OCI-LY7 (cell line): ENCODE measurements around the gene GSX2. TPM values are rescaled to one million over a fixed set of nuclear protein-coding genes. Genes with fewer than 3 reads are reported as not detected.
A peak's percentile ranks its signal among the peaks of the same experiment; 100 is the strongest.

ENCODE experiments used
- BruUV-seq: library from RNA; stranded (reverse); fragments of 400-500 nt; replicated peaks from 2 replicates; lab custom pipeline; 2021; lab: Mats Ljungman, UMichigan
- CTCF ChIA-PET: fragments of 300-600 bp; sonication (Branson Sonifier 250); formaldehyde crosslinking; loops from one replicate; lab custom pipeline; 2022; ENCODE audit warnings: antibody characterized with exemption; ENCODE audit not compliant: unreplicated experiment; lab: Charles Lee
- POLR2A ChIA-PET: fragments of 300-600 bp; sonication (Branson Sonifier 250); formaldehyde crosslinking; loops from one replicate; lab custom pipeline; 2022; ENCODE audit warnings: antibody characterized with exemption; lab: Charles Lee
- DNase-seq: peaks from one replicate; pipeline ENCODE4 v3.0.0-alpha.2; 2015; ENCODE audit warnings: low spot score
- H2AFZ ChIP-seq: fragments of 200-600 bp; sonication (generic), shearing (Covaris generic); 2 replicates; pipeline ENCODE4 v1.6.1; 2014; ENCODE audit warnings: mild to moderate bottlenecking, antibody characterized with exemption, low read length, moderate library complexity
- H3K27ac ChIP-seq: fragments of 200-600 bp; sonication (generic); 2 replicates; pipeline ENCODE4 v1.5.1; 2014; ENCODE audit warnings: mixed run types, low read depth, mild to moderate bottlenecking, moderate library complexity, low read length, inconsistent platforms; ENCODE audit not compliant: poor library complexity, severe bottlenecking
- H3K36me3 ChIP-seq: fragments of 200-600 bp; sonication (generic); 2 replicates; pipeline ENCODE4 v1.6.1; 2014; ENCODE audit warnings: mild to moderate bottlenecking, antibody characterized with exemption, low read length, moderate library complexity, mixed read lengths; ENCODE audit not compliant: insufficient read depth
- H3K4me1 ChIP-seq: fragments of 200-600 bp; sonication (generic); 2 replicates; pipeline ENCODE4 v1.5.1; 2014; ENCODE audit warnings: mild to moderate bottlenecking, low read length; ENCODE audit not compliant: insufficient read depth, poor library complexity, severe bottlenecking
- H3K4me2 ChIP-seq: fragments of 200-600 bp; sonication (generic); 2 replicates; pipeline ENCODE4 v1.6.1; 2014; ENCODE audit warnings: mild to moderate bottlenecking, low read length
- H3K4me3 ChIP-seq: fragments of 200-600 bp; sonication (generic); 2 replicates; pipeline ENCODE4 v1.5.1; 2014; ENCODE audit warnings: mild to moderate bottlenecking, low read depth, low read length; ENCODE audit not compliant: poor library complexity, severe bottlenecking
- H3K79me2 ChIP-seq: fragments of 200-600 bp; sonication (generic); 2 replicates; pipeline ENCODE4 v1.6.1; 2016; ENCODE audit warnings: low read depth, mild to moderate bottlenecking, low read length, moderate library complexity, mixed read lengths; ENCODE audit not compliant: insufficient read depth
- H3K9me2 ChIP-seq: fragments of 200-600 bp; sonication (generic); 2 replicates; pipeline ENCODE4 v1.6.1; 2016; ENCODE audit warnings: mild to moderate bottlenecking, low read length, mixed read lengths; ENCODE audit not compliant: insufficient read depth
- H3K9me3 ChIP-seq: fragments of 200-600 bp; sonication (generic); 2 replicates; pipeline ENCODE4 v1.6.1; 2014; ENCODE audit warnings: mild to moderate bottlenecking, mixed run types, low read length, mixed read lengths
- H4K20me1 ChIP-seq: fragments of 200-600 bp; sonication (generic); 2 replicates; pipeline ENCODE4 v1.6.1; 2014; ENCODE audit warnings: mild to moderate bottlenecking, antibody characterized with exemption, low read length, moderate library complexity, mixed read lengths; ENCODE audit not compliant: insufficient read depth
- EZH2phosphoT487 ChIP-seq: fragments of 200-600 bp; sonication (generic); IDR thresholded peaks from 2 replicates; pipeline ENCODE4 v1.6.1; 2018; ENCODE audit warnings: low read depth, borderline replicate concordance, mild to moderate bottlenecking, mixed run types, antibody characterized with exemption, low read length, moderate library complexity, mixed read lengths
- intact Hi-C: fragments of 100-400 bp; cut with micrococcal nuclease; formaldehyde crosslinking; loops from one replicate; pipeline ENCODE4 v1.10.0; 2022; ENCODE audit not compliant: unreplicated experiment
- total RNA-seq, 2 experiments: library from RNA; depleted of rRNA in 1 of 2; stranded (reverse); fragments of >200 nt in 1 of 2; shearing (Covaris generic) in 1 of 2; gene quantifications; 2 replicates each; pipeline ENCODE4 v1.2.3, GENCODE V29; 2014 to 2022
- TF ChIP-seq, protein P1 (sequence below): fragments of 200-600 bp; sonication (generic); conservative IDR thresholded peaks from 2 replicates; pipeline ENCODE4 v1.5.1; 2014; ENCODE audit warnings: mild to moderate bottlenecking, antibody characterized with exemption, low read length, moderate library complexity, mixed read lengths

Gene GSX2
- total RNA-seq, 2 experiments from 2014 or later = not detected

DNA sequence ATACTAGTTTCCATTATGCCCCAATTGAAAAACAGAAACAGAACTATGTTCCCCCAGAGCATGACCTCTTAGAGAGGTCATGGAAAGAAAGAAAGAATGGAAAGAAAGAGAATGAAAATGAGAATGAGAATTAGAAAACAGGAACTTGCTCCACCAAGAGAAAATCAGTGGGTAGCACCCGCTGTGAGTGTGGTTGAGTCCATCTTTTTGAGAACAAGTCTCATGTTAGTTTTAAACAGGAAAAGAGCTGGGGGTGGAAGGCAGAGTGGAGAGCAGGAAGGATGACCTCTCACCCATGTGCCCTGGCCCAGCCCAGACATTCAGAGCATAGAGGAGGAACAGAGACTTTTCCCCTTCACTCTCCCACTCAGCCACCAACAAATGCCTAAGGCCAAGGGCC lies 4.9 kb downstream of the GSX2 start:
- Histone ChIP-seq H3K27ac (no peak overlapping the region), H3K4me2 (peak overlapping the region; percentile 23), H3K9me2 (no peaks in the 10 kb centered on the region), H3K4me1 (peaks cover 35% of the 10 kb centered on the region), H4K20me1 (no peaks in the 10 kb centered on the region), H2AFZ (peak overlapping the region; percentile 80), H3K4me3 (no peak overlapping the region), H3K36me3 (no peaks in the 10 kb centered on the region), H3K9me3 (no peaks in the 10 kb centered on the region), H3K79me2 (no peaks in the 10 kb centered on the region)
- DNase-seq = peak; percentile 37
- CTCF ChIA-PET = no interaction called here
- BruUV-seq = no TSS peak
- TF ChIP-seq, protein P1, sequence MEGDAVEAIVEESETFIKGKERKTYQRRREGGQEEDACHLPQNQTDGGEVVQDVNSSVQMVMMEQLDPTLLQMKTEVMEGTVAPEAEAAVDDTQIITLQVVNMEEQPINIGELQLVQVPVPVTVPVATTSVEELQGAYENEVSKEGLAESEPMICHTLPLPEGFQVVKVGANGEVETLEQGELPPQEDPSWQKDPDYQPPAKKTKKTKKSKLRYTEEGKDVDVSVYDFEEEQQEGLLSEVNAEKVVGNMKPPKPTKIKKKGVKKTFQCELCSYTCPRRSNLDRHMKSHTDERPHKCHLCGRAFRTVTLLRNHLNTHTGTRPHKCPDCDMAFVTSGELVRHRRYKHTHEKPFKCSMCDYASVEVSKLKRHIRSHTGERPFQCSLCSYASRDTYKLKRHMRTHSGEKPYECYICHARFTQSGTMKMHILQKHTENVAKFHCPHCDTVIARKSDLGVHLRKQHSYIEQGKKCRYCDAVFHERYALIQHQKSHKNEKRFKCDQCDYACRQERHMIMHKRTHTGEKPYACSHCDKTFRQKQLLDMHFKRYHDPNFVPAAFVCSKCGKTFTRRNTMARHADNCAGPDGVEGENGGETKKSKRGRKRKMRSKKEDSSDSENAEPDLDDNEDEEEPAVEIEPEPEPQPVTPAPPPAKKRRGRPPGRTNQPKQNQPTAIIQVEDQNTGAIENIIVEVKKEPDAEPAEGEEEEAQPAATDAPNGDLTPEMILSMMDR = no peak
- TF ChIP-seq EZH2phosphoT487 = no peak
- POLR2A ChIA-PET = no interaction called here
- intact Hi-C loops = no loop called here

DNA sequence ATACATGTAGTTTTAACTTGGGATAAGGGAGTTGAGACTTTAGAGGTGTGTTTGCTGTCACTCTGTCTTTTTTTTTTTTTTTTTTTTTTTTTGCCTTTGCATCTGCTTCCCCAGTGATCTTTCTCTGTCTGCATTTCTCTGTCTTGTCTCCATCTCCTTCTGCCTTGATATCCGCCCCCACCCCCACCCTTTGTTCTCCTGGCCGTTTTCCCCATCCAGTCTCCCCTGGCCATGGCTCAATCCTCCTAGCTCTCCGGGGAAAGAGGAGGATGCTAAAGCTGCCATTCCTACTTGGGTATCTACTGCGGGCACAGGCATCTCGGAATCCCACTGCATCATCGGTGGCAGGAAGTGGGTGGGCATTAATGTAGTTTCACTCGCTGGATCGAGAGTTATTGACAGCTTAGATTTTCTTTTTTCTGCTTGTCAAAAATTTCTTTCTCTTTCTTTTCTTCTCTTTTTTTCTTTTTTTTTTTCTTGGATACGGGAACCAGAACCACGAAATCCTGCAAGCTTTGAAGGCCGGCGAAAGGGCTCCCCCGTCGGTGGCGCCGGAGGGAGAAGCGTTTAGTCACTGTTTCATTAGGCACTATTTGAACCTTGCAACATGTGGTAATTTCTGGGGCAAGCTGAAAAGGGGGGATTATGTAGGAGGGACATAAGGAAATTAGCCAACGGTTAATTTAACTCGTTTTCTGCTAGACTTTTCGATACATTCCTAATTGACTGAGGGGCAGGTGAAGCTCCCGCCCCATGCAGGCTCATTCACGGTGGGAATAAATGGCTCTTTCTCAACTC lies 8.2 kb downstream of the GSX2 start:
- Histone ChIP-seq H3K4me3 (peak overlapping the region; percentile 46), H3K4me1 (peaks cover 27% of the 10 kb centered on the region), H3K27ac (no peak overlapping the region), H3K9me2 (no peaks in the 10 kb centered on the region), H3K4me2 (peak overlapping the region; percentile 61), H3K36me3 (no peaks in the 10 kb centered on the region), H2AFZ (peak overlapping the region; percentile 72), H3K9me3 (no peaks in the 10 kb centered on the region), H3K79me2 (no peaks in the 10 kb centered on the region), H4K20me1 (no peaks in the 10 kb centered on the region)
- BruUV-seq = no TSS peak
- DNase-seq = no peak
- TF ChIP-seq, protein P1 = no peak
- no peak for TF ChIP-seq EZH2phosphoT487
- intact Hi-C loops = no loop called here
- POLR2A ChIA-PET = interaction anchor here (0.8 to 2.6 kb wide), 2 partner anchors 12 to 15 kb away, joined by 3 to 12 read pairs; no protein-coding TSS in a partner anchor
- CTCF ChIA-PET = no interaction called here
